ENCODE results near the gene SPATA21.

DNA sequence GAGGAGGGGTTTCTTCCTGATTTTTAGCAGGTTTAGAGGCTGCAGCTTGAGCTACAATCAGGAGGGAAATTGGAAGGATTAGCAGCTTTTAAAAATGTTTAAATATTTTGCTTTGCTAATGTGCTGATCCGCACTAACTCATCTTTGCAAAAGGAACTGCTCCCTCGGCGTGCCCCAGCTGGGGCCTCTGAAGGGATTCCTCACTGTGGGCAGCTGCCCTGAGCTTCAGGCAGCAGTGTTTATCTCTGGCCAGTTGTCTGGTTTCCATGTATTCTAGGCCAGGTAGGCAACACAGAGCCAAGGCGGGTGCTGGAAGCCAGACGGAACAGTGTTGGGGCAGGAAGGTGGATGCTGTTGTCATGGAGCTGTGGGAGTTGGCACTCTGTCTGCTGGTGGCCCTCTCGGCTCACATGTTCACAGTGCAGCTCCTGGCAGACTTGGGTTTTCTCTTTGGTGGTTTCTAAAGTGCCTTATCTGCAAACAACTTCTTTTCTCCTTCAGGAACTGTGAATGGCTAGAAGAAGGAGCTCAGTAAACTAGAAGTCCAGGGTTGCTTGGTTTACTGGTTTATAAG, 22.2 kb upstream of the SPATA21 start:
- no peak for TF ChIP-seq POLR2AphosphoS5 (IDR thresholded peaks at IDR 0.05; ENCODE audit: low read length)
- TF ChIP-seq MXI1 (IDR thresholded peaks at IDR 0.05; ENCODE audit: low read depth, low read length), result no peak
- TF ChIP-seq POLR2A (IDR thresholded peaks at IDR 0.05; ENCODE audit: low read depth, low read length), result peak; percentile 35; the same call in 1 of the 2 replicates

Data from GM12878 (cell line).